Measurements from ENCODE around the gene SLC2A3. TPM values are rescaled to one million over a fixed set of nuclear protein-coding genes. Genes with fewer than 3 reads are reported as not detected.
"Not testable (repeated sequence)": the region's sequence is repeated elsewhere in the genome, so short reads cannot be mapped to it uniquely, and the experiment has no call there.

SLC2A3 gene
- total RNA-seq, 2 donors from 2014 or later, result 21.6 to 33.5 TPM

GRCh38 chr12:7880952-7881735, 54.8 kb downstream of the SLC2A3 start:
- DNase-seq; ATAC-seq; intact Hi-C loops (cut with DNase I): not testable (repeated sequence)

- DNase-seq (no peak), ATAC-seq (no peak)
- intact Hi-C loops (cut with DNase I), result no loop called here
These were observed 56.7 kb downstream of the SLC2A3 start for GRCh38 chr12:7879246-7879645.

- peak in 1 of 2 donors; percentile 34 for ATAC-seq
- DNase-seq, result no peak
- intact Hi-C loops (cut with DNase I), result no loop called here
These were observed 58.6 kb downstream of the SLC2A3 start for GRCh38 chr12:7877420-7877819.

- DNase-seq, result no peak
- intact Hi-C loops (cut with DNase I), result no loop called here
- peak in 1 of 2 donors; percentile 29 for ATAC-seq
These were observed 63.2 kb downstream of the SLC2A3 start, which contains the start of gene SLC2A14 for GRCh38 chr12:7872566-7873319. SLC2A14 (minus strand) TSS chr12:7872915; CDS start chr12:7869880, 3,035 bp downstream.

- DNase-seq (no peak), ATAC-seq (no peak)
- intact Hi-C loops (cut with DNase I), result no loop called here
These were observed 65.7 kb downstream of the SLC2A3 start for GRCh38 chr12:7870335-7870734.

Other genes starting within 250 kb of the SLC2A3 start
- under 1 TPM; 0.24 to 0.26 TPM for gene GDF3, start 240.4 kb downstream of the SLC2A3 start, total RNA-seq
- not detected for gene DPPA3, start 224.8 kb downstream of the SLC2A3 start, total RNA-seq
- not detected for gene CLEC4C, start 188.8 kb downstream of the SLC2A3 start, total RNA-seq
- gene NANOGNB, start 171.0 kb downstream of the SLC2A3 start, total RNA-seq, result not detected
- gene NANOG, start 146.8 kb downstream of the SLC2A3 start, total RNA-seq, result not detected
- gene SLC2A14, start 63.3 kb downstream of the SLC2A3 start, total RNA-seq, result 1 to 10 TPM in 1 of 2 donors, under 1 TPM in 1; 0.29 to 1.3 TPM
- 10 to 100 TPM; 18.9 to 19.5 TPM for gene FOXJ2, start 96.5 kb upstream of the SLC2A3 start, total RNA-seq
- gene C3AR1, start 130.2 kb upstream of the SLC2A3 start, total RNA-seq, result 10 to 100 TPM; 10.4 to 22.0 TPM
- gene NECAP1, start 146.1 kb upstream of the SLC2A3 start, total RNA-seq, result 10 to 100 TPM; 21.2 to 28.8 TPM
- gene CLEC4A, start 187.4 kb upstream of the SLC2A3 start, total RNA-seq, result 1 to 10 TPM; 1.0 to 1.7 TPM
- gene ZNF705A, start 220.8 kb upstream of the SLC2A3 start, total RNA-seq, result not detected

Data from left cardiac atrium (tissue), 4 donors.